GM18951 (cell line): ENCODE results near the gene CFL2.

Source experiments
- POLR2A ChIP-seq: IDR thresholded peaks from 4 replicates; pipeline ENCODE4 v1.6.1; 2011; ENCODE audit warnings: mild to moderate bottlenecking; ENCODE audit not compliant: insufficient read length, insufficient read depth; ENCODE audit errors: extremely low read depth
- in situ Hi-C: fragments of 300-500 bp; cut with MboI; formaldehyde crosslinking; loops from one replicate; pipeline ENCODE4 v1.12.0; 2022; ENCODE audit warnings: low sequenced_read_pairs, mixed read lengths, inconsistent platforms; ENCODE audit not compliant: unreplicated experiment

CFL2 gene

DNA sequence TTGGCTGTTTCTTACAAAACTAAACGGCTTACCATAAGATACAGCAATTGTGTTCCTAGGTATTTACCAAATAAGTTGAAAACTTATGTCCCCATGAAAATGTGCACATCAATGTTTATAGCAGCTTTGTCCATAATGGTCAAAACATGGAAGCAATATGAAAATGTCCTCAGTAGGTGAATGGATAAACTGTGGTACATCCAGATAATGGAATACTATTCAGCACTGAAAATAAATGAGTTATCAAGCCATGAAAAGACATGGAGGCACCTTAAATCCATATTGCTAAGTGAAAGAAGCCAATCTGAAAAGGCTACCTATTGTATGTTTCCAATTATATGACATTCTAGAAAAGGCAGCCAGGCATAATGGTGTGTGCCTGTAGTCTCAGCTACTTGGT lies 40.7 kb downstream of the CFL2 start:
- no peak for TF ChIP-seq POLR2A
- in situ Hi-C loops = loop anchor here (5.0 to 10.0 kb wide), 2 partner anchors 44 to 741 kb away; no protein-coding TSS in a partner anchor

DNA sequence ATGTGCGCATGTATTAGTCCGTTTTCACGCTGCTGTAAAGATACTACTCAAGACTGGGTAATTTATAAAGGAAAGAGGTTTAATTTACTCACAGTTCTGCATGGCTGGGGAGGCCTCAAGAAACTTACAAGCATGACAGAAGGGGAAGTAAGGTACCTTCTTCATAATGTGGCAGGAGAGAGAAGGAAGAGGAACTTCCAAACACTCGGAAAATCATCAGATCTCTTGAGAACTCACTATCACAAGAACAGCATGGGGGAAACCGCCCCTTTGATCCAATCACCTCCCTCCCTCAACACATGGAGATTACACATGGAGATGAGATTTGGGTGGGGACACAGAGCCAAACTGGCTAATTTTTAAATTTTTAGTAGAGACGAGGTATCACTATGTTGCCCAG lies 42.7 kb downstream of the CFL2 start:
- in situ Hi-C loops = loop anchor here (5.0 to 10.0 kb wide), 2 partner anchors 46 to 743 kb away; no protein-coding TSS in a partner anchor
- no peak for TF ChIP-seq POLR2A

- in situ Hi-C loops = no loop called here
- no peak for TF ChIP-seq POLR2A
Observed at GRCh38 chr14:34668111-34668510, 46.3 kb downstream of the CFL2 start.

GRCh38 chr14:34667007-34667406 lies 47.4 kb downstream of the CFL2 start:
- in situ Hi-C loops = no loop called here

GRCh38 chr14:34665785-34666435 lies 48.5 kb downstream of the CFL2 start:
- in situ Hi-C loops = no loop called here
- no peak for TF ChIP-seq POLR2A

More at GRCh38 chr14:34667007-34667406, 47.4 kb downstream of the CFL2 start:
- no peak for TF ChIP-seq POLR2A

DNA sequence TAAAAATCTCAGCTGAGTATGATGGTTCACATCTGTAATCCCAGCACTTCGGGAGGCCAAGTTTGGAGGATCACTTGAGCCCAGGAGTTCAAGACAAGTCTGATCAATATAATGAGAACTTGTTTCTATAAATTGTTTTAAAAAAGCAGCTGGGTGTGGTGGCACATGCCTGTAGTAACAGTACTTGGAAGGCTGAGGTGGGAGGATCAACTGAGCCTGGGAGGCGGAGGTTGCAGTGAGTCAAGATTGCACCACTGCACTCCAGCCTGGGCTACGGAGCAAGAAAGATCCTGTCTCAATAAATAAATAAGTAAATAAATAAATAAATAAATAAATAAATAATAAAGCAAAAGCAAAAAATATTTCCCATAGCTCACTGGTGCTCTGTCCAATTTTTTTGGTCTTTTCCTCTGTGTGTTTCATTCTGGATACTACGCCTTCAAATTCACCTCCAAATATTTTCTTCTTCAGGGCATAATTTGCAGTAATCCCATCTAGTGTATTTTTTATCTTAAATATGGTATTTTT lies 51.8 kb downstream of the CFL2 start:
- in situ Hi-C loops = no loop called here
- TF ChIP-seq POLR2A = no peak

DNA sequence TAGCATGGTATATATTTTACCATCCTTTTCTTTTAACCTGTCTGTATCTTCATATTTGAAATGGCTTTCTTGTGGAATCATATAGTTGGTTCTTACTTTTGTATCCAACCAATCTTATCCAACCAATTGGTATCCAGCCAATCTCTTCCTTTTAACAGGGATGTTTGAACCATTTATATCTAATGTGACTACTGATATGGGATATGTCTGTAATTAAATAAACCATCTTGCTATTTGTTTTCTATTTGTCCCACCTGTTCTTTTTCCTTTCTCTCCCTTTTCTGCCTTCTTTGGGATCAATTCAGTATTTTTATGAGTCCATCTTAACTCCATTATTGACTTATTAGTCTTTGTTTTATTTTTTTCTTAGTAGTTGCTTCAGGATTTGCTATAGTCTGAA lies 53.6 kb downstream of the CFL2 start:
- in situ Hi-C loops = no loop called here

More for the DNA sequence above, 53.6 kb downstream of the CFL2 start:
- no peak for TF ChIP-seq POLR2A
